SKM-1 treated with dmso at 0.1 percent for 144 hours (cell line): Measurements from ENCODE around the gene TBL1Y.
"Not testable (repeated sequence)": the region's sequence is repeated elsewhere in the genome, so short reads cannot be mapped to it uniquely, and the experiment has no call there.

Experiments
- DNase-seq: peaks from one replicate; lab custom pipeline; 2025; ENCODE audit not compliant: unreplicated experiment; lab: John Stamatoyannopoulos, UW

Gene TBL1Y

DNA sequence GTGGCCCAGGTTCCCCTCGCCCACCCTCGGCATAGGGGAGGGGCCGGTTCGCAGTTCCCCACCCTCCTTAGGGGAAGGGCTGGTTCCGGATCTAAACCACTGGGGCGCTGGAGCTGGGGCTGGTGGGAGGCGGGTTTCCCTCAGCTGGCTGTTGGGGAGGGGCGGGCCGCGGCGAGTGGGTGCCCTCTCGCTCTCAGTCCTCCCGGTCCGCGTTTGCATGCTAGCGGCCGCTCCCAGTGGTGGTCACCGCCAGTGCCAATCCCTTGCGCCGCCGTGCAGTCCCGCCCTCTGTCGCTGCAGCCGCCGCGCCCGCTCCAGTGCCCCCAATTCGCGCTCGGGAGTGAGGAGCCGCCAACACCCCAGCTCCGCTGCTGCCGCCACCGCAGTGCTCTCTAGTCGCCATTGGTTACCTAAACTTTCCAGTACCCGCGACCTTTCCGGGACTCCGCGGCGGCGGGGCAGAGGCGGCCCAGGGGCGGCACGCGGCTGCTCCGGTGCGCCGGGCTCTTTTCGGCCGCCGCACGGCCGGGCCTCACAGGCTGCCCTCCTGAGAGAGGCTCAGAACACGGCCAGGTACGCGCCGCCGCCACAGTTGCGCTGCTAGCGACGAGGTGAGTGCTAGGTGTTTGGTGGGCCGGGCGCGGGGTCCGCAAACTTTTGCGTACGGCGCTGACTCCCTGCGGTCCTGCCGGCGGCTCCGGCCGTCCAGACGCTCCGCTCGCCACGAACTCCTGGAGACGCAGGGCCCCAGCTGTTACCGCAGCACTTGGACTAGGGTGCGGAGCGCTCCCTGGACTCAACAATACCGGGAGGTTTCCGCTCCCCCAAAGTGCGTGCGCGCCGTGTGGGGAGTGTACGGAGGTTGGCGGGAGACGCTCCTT lies at the start of gene TBL1Y:
Gene TBL1Y, plus strand, starts transcription at position 326 of the 881 bp plus-strand sequence. CDS start 114,388 bp downstream, outside the sequence.
- DNase-seq = peak; percentile 2

DNA sequence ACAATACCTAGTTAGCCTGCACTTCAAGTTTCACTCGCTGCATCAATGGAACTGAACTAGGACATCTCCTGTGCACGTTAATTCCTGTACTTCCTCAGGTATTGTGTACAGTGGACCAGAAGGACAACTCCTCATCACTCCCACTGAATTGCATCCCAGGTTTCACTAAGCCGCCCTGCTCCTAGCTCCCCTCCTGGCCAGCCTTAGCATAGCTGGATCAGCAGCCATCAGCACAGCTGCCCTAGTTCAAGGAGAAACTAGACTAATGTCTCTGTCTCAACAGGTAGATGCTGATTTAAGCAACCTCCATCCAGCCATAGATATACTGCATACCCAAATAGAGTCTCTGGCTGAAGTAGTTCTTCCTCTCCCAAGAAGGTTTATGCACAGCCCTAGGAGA lies 16.0 kb upstream of the TBL1Y start:
- no peak for DNase-seq

DNA sequence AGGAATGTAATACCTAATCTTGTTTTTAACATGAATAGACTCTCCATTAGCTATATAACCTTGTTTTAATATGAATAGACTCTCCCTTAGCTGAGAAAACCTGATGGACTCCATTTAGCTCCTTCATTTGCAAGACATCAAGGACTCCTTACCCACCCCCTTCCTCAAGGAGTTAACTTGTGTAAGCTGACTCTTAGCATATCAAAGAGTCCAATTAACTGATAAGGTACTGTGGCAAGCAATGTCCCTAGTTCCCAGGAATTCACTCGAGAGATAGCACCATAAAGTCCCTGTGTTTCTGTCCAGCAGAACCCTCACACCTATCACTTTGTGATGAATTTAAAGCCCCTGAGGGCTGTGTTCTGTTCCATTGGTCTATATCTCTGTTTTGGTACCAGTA lies 15.3 kb upstream of the TBL1Y start:
- DNase-seq = no peak

DNA sequence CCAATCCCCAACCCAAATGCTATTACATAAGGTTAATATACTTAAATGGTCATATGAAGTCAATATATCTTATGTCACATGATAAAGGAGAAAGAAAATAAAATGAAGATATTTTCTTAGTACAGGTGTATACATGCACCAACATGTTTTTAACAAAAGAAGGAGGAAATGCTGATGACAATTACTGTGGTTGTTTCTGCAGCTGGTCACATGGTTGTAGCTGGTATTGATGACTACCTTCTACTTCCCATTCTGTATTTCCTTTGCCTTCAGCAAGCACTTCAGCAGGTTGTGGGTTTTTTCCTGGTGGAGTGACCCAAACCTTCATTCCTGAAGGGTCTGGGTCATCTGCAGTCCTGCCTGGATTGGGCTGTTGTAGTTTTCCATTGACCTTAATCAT lies 8.4 kb upstream of the TBL1Y start:
- not testable (repeated sequence) for DNase-seq

DNA sequence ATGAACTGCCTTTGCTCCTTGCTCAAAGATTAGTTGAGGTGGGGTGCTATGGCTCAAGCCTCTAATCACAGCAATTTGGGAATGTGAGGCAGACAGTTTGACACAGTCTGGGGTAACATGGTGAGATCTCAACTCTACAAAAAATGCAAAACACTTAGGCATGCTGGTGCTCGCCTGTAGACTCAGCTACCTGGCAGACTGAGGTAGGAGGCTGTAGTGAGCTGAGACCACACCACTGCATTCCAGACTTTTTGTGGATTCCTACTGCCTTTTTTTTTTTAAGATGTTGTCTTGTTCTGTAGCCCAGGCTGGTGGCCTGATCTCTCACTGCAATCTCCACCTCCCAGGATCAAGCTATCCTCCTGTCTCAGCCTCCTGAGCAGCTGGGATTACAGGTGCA lies 2.9 kb upstream of the TBL1Y start:
- no peak for DNase-seq

DNA sequence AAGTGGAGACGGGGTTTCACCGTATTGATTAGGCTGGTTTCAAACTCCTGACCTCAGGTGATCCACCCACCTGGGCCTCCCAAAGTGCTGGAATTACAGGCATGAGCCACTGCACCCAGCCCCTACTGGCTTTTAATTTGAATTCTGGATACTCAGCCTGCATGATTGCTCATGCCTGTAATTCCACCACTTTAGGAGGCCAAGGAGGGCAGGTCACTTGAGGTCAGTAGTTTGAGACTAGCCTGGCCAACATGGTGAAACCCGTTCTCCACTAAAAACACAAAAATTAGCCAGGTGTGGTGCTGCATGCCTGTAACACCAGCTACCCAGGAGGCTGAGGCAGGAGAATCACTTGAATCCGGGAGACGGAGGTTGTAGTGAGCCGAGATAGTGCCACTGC lies 2.5 kb upstream of the TBL1Y start:
- DNase-seq = not testable (repeated sequence)

DNA sequence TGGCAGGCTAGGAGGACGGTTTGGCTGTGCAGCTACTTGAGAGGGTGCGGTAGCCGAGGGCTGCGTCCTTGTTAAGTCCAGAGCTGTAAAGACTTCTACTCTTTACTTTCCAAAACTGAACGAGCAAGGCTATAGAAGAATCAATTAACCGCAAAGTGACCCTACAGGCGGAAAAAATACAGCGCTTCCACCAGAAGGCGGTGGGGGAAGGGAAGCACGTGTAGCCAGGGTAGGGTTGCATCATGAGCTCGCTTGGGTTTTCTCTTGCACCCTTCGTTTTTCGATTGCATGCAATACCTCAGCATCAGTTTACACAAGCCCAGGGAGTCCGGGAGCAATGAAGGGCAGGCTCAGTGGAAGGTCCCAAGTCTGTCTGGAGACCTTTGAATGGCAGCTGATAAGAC lies 1.4 kb upstream of the TBL1Y start:
- peak; percentile 74 for DNase-seq

DNA sequence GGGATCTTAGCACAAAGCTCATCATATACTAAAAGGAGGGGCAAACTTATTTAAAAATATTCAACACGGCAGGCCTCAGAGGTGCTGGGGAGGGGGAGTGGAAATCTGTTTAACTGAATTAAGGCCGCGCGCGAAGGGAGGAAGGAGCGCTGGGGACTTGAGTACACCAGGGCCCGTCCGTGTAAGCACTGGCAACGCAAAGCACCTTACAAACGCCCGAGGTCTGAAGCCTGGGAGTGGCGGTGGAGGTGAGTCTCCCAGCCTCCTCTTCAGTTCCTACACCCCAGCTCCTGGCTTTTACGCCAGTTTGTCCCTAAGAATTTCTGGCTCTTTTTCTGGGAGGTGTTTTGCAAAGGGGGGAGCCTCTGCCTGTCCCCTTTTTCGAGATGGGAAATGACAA lies 641 bp upstream of the TBL1Y start:
- DNase-seq = no peak

DNA sequence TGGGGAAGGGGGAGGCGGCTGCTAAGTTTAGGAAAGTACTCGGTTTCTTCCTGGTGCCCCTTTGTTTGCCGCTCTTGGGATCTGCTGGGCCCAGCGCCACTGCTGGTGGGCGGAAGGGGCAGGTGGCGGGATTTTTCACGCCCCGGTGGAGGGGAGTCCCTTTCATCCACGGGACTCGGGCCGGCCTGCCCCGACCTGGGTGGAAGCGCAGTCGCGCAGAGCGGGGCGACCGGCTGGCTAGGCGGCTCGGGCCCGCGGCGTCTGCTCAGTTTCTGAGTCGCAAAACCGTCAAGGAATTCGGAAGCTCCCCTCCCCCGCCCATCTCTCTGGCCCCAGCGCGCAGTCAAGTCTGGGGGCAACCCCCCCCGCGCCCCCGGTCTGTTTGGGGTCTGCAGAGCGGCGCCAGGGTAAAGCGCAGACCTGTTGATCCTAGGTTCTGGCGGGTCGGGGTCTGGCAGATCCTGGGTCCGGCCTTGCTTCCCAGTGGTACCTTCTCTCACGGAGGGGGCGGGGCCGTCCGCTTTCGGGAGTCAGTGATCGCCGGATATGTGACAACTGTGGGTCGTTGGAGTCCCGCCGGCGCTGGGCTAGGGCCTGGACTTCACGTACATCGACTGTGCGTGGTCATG lies 870 bp downstream of the TBL1Y start, which contains the start of gene AMELY:
Gene AMELY, minus strand, starts transcription at position 500 of the 629 bp plus-strand sequence. CDS start 39,144 bp downstream, outside the sequence.
- no peak for DNase-seq

DNA sequence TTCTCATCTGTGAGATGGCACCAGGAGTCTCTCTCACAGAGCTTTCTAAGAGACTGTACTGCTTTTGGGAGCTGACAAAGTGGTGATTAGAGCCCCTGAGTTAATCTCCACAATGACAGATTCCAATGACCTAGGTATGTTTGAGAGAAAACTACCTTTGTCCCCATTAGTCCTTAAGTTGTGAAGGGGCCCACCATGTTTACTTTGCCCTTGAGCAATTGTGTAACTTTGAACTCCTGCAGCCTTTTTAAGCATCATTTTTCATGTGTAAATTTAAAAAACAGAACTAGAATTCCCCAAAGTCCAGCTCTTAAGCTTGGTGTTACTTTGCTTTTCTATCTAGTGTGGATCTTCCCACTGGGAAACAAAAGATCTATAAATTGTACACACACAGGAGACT lies 2.9 kb downstream of the TBL1Y start:
- no peak for DNase-seq

DNA sequence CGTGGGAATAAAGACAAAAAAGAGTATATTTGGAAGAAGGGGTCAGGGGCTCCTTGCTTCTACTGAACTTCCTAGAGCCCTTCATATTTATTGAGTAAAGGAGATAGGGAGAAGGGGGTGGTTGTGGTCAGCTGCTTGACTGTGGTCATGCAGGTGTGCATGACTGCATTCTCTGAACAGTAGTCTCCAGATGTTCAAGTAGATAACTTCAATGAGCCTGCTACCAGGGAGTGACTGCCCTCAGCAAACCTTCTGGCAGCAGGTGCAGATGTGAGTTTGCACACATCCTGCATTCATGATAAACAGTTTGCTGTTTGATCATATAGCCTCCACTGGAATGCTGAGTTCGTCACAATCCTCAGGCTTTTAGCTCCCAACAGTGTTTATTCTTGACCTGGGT lies 10.6 kb downstream of the TBL1Y start:
- no peak for DNase-seq

DNA sequence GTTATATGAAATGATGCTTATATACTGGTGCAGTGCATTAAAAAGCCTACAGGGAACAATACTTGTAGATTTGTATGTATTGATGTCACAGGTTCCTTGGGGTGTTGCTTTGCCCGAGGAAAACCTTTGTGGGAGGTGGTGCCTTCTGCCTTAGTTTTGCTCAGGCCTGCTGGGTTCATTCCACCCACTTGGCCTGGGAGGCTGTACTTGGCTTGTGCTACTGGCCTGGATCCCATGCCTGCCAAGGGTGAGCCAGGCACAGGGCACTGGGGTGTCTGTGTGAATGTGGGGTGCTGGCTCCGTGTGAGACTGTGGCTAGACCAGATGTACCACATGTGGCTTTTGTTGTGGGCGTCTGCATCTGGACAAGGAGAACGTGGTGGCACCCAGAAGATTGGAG lies 17.8 kb downstream of the TBL1Y start:
- DNase-seq = no peak

DNA sequence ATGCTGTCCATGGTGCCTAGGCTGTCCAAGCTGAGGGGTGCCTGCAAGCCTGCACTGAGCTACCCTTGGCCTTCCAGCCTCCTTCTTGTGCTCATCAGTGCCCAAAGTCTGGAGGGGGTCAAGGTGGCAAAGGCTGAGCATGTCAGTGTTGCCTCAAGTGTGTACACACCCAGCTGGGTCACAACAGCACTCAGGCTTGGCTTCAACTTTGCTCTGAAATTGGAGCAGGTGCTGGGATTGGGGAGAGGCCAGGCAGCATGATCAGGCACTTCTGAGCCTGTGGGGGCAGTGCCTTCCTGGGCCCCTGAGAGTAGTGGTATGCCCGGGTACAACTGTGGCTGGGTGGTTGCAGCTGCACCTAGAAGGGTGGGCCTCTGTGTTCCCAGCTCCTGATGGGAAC lies 18.7 kb downstream of the TBL1Y start:
- no peak for DNase-seq

DNA sequence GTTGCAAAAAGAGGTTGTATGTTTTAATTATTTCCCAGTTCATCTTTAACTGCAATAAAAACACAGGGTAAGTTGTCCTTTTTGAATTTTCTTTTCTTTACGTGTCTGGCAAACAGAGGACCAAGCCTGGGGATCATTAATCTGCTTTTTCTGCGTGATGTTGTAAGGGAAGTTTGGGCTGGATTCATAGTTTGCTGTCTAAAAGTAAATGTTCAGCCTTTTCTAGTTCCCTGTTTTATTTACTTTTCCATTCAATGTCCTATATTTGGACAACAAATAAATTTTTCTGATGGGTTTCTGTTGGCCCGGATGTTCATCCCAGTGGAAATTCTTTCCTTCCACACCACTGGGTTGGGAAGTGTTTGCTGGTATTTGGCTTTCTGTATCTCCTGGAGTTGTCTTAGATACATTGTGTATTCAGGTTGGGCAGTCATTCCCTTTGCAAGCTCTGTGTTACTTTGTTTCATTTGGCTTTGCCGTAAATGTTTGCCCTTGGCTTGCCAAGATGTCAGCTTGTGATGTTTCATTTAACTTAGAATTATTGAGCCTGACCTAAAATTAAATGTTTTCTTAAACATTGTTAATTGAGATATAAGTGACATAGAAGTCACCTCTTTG lies 21.4 kb downstream of the TBL1Y start:
- no peak for DNase-seq

DNA sequence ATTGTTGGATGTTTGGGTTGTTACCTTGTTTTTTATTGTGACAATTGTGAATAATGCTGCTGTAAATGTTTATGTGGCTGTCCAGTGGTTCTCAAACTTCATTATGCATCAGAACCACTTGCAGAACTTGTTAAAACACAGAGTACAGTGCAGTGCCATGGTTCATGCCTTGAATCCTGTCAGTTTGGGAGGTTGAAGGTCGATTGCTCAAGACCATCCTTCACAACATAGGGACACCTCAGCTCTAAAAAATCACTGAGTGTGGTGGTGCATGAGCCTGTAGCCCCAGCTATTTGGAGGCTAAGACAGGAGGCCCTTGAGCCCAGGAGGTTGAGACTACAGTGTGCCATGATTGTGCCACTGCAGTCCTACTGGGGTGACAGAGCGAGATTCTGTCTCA lies 25.0 kb downstream of the TBL1Y start:
- no peak for DNase-seq

DNA sequence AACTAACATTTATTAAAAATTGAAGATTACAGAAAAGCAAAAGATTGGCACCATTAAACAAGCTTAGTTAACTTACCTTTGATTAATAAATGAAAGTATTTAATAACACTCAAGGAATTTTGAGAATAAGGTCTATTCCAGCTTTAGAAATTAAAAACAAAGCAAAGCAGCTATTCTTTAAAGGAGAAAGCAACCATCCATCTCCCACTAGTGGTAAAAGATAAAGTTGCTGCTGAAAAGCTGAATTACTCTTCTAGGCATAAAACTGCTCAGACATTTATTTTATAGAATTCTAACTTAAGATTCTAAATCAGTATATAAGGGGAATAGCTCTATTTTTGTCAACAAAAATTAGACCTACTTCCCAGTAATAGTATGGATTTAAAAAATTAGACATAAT lies 37.2 kb downstream of the TBL1Y start:
- DNase-seq = no peak

DNA sequence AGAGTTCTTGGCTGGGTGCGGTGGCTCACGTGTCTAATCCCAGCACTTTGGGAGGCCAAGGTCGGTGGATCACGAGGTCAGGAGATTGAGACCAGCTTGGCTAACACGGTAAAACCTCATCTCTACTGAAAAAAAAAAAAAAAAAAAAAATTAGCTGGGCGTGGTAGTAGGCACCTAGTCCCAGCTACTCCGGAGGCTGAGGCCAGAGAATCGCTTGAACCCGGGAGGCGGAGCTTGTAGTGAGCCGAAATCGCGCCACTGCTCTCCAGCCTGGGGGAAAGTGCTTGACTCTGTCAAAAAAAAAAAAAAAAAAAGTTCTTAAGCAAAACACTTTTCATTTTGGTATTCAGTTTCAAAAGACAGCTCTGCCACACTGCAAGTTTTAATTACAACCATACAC lies 37.9 kb downstream of the TBL1Y start:
- DNase-seq = no peak

DNA sequence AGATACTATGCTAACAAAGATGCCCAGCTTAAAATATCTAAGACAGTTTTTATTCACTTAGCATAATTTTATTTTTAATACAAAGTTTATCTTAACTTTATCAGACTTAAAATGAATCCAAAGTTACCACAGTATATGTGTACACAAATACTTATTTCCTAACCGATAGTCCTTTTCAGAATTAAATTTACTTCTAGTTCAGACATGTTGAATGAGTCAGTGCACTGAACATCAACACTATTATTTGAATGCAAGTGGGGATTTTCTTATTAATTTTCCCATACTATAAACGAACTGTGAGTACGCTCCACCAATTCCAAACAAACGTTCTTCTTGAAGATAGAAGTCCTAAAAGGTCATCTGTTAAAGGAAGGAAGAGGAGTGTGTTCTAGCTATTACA lies 39.5 kb downstream of the TBL1Y start:
- no peak for DNase-seq

DNA sequence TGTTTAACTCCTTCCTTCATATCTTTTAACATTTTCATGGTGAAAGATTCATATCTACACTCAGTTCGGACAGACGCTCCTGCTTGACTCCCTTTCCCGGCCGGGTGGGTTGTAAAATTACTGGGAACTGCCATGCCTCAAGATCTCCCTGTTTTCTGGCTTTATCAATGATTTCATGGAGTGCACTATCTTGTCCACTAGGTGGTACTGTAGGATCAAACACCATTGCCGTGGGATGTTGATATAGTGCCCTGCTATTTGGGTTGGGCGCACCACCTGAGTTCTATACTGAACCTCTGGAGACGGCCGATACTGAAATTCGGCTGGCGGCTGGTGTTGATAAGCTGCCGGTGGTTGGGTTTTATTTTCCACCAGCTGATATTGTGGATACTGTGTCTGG lies 54.2 kb downstream of the TBL1Y start:
- no peak for DNase-seq

DNA sequence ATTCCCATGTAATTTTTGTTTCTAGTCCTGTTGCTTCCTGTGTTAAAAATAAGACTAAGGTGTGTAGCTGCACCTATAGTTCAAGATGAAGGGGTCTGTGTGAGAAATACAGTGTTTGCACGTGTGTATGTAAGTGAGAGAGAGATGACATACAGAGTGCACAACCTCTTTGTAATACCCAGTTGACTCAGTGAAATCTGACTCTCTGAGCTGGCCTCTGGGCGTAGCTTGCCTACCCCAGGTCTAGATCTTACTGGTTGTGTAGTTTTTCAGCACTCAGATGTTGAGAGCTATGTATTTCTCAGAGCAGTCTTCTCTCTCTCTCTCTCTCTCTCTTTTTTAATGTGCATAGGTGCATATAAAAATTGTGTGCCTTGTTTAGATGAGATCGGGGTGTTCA lies 56.0 kb downstream of the TBL1Y start:
- no peak for DNase-seq

DNA sequence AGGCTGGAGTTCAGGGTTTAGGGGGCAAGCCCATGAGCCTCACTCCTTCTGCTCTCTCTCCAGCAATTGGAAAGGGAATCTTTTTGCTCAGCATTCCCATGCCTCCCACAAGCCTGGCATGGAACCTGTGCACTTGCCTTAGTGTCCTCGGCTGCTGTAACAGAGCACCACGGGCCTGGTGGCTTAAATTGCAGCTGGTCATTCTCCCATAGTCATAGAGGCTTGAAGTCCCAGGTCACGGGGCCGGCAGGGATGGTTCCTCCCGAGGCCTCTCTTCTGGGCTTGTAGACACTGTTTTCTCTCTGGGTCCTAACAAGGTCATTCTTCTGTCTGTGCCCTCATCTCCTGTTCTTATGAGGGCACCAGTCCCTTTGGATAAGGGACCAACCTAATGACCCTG lies 57.2 kb downstream of the TBL1Y start:
- DNase-seq = no peak

DNA sequence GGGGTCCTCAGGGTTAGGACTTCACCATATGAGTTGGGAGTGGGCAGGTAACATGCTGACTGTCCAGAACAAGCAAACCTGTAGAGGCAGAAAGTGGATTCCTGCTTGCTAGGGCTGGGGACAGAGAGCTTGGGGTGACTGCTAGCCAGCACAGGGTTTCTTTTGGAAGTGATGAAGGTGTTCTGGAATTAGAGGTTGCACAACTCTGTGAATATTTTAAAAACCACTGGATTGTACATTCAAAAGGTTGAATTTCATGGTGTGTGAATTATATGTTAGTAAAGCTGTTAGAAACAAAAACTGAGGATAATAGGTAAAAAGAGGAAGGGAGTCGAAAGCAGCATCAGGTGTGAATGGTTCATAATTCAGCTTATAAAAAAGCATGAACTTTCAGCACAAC lies 57.7 kb downstream of the TBL1Y start:
- DNase-seq = no peak
